Adipose tissue (tissue), 3 donors: ENCODE data around the gene PDE6C. TPM values are rescaled to one million over a fixed set of nuclear protein-coding genes. Genes with fewer than 3 reads are reported as not detected.

Experiments
- H3K27ac ChIP-seq: one replicate; pipeline ENCODE4 v1.5.1; 2013; ENCODE audit warnings: low read depth, low read length
- WGBS, 3 donors: extraction: QIAGEN DNeasy Blood & Tissue Kit; methylation state at CpG; one replicate each; pipeline ENCODE4 v1.1.7; 2013; 5-methylcytosine and 5-hydroxymethylcytosine counted together
- polyA plus RNA-seq, 3 donors: library from polyadenylated mRNA; stranded (reverse); fragments of 200-250 nt; gene quantifications; one replicate each; pipeline ENCODE4 v1.2.3, GENCODE V29; 2013
- donor health status: healthy with polysubstance abuse.
- donor health status: Bipolar disorder and iron deficiency.
- donor health status: healthy.

Gene PDE6C
- polyA plus RNA-seq, 3 donors, result not detected

DNA sequence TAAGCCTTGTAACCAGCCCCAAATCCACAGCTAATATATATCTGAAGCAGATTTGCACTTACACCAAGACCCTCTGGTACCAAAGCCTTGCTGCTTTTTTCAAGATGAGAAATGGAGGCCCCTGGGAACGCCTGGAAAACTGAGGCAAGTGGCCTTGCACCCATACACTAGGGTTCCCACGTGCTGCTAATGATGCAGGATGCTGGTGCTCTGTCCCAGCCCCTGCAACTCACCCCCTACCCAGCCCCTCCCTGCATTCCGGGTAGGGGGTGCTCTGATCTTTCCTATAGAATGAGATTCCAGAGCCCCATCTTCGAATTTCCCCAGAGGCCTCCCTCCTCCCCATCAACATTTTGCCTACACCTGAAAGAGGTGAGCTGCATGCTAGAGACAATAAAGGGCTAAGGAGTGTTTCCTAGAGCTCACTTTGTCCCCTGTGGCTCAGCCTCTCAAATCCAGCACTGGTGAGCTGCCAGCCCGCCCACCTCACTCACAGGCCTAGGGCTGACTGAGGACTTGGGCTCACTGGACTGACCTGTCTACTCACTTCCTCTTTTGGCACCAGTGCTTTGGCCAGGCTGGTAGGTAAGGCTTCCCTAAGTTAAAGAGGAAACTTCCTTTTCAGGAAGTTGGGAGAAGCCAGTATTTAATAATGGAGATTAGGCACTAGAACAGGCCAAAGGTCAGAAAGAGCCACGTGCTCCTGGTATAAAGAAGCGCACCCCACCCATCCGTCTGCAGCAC lies 21.1 kb upstream of the PDE6C start:
- WGBS, 3 donors, result 59 to 73% (median 64%) methylated on average over 8 of the region's 8 CpGs
- H3K27ac ChIP-seq, result no peak overlapping the region

GRCh38 chr10:93593254-93593653 lies 19.1 kb upstream of the PDE6C start:
- WGBS, 3 donors, result 86 to 96% (median 96%) methylated on average over 4 of the region's 4 CpGs
- no peak overlapping the region for H3K27ac ChIP-seq

DNA sequence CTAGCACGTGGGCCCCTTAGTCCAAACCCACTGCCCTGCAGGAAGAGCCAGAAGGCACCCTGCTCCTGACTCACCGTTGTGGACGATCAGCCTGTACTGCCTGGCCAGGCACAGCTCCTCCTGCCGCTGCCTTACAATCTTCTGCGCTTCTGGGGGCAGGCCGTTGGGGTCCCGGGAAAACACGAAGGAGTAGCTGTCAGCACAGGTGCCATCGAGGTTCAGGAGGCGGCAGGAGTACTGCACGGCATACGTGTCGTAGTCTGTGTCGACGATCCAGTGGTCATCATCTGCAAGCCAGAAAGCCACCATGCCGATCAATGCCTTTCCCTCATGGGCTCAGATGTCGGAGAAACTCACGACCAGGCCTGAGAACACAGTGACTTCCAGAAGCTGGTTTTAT lies 18.6 kb upstream of the PDE6C start:
- 89 to 92% (median 90%) methylated on average over 18 of the region's 18 CpGs for WGBS, 3 donors
- H3K27ac ChIP-seq, result no peak overlapping the region

- WGBS, 3 donors, result 72 to 89% (median 89%) methylated on average over 7 of the region's 7 CpGs
- H3K27ac ChIP-seq, result no peak overlapping the region
Observed at GRCh38 chr10:93594518-93594917, 17.8 kb upstream of the PDE6C start.

DNA sequence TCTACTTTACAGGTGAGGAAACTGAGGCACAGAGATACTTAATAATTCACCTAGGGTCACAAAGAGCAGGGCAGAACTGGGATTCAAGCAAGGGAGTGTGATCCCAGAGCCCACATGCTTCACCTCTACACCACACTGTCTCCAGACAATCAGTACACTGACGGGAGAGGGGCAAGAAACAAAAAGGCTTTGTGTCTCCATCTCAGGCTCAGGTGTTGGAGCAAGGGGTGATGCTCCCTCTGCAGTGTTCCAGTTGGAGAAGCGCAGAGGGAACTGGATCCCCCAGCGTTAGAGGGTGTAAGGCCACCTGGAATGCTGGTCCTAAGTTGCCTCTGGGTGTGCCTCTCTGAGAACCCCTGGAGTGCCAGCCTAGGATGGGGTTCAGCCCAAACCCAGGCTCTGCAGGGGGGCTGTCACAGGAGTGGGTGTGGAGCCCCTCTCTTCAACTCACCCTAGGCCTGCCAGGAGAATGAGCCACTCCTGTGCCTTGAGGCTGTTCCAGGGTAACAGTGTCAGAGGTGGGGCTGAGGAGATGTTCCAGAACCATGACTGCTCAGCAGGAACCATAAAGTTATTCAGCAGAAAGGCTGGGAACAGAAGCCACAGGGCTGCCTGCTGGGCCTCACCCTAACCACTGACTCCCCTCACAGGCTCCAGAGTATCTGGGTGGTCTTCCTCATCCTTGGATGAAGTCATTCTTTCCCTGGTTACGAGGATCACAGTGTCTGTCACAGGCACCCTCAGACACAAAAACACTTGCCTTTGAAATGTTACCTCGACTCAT lies 16.8 kb upstream of the PDE6C start:
- WGBS, 3 donors, result 69 to 85% (median 85%) methylated on average over 5 of the region's 5 CpGs
- H3K27ac ChIP-seq, result no peak overlapping the region

DNA sequence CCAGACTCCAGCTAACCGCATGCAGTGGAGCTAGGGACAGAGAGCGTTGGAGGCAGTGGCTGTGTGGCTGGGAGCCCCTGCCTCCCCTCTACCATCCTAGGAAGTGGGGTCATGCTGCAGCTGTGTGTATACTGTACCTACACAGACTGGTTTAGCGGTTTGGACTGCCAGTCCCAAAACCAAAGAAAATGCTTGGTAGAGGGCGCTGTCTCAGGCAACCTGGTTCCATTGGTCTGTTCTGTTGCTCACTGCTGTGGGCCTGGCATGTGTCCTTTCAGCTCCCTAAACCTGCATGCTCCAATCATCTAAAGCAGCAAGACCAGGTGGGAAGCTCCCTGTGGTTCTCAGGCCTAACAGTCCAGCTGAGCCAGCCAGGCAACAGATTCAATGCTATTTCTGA lies 15.8 kb upstream of the PDE6C start:
- WGBS, 3 donors, result 76 to 96% (median 93%) methylated on average over 4 of the region's 4 CpGs

DNA sequence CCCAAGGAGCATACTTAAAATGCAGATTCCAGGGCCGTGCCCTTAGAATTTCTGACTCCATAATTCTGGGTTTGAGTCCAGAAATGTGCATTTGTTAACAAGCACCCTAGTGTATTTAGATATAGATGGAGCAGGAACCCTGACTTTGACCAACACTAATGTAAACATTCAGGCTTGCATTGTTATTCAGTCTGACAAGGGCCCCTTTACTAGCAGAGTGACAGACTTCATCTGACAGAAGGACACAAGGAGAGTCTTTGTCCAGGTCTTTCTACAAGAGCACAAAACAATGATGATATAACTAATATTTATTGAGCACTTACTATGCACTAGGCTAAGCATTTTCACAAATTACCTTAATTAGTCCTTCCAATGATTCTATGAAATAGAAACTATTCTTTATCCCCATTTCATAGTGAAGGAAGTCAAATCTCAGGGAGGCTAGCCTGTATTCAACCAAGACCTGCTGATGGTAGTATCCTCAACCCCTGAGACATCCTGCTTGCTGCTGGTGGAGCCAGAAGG lies 15.2 kb upstream of the PDE6C start:
- 79 to 96% (median 94%) methylated on average over 1 of the region's 1 CpG for WGBS, 3 donors

More for the DNA sequence above, 15.8 kb upstream of the PDE6C start:
- no peak overlapping the region for H3K27ac ChIP-seq

GRCh38 chr10:93598157-93598556 lies 14.2 kb upstream of the PDE6C start:
- 83 to 87% (median 84%) methylated on average over 5 of the region's 5 CpGs for whole genome bisulfite sequencing, 3 donors
- H3K27ac ChIP-seq, result no peak overlapping the region

More for the DNA sequence above, 15.2 kb upstream of the PDE6C start:
- no peak overlapping the region for H3K27ac ChIP-seq

- WGBS, 3 donors, result 53 to 65% (median 57%) methylated on average over 1 of the region's 1 CpG
- H3K27ac ChIP-seq, result no peak overlapping the region
Observed at GRCh38 chr10:93599335-93599734, 13.0 kb upstream of the PDE6C start.

- no peak overlapping the region for H3K27ac ChIP-seq
- WGBS, 3 donors, result 62 to 86% (median 83%) methylated on average over 4 of the region's 4 CpGs
Observed at GRCh38 chr10:93599778-93600177, 12.6 kb upstream of the PDE6C start.

GRCh38 chr10:93600446-93601145 lies 11.7 kb upstream of the PDE6C start:
- WGBS, 3 donors, result 10 to 12% (median 11%) methylated on average over 53 to 60 of the region's 60 CpGs
- H3K27ac ChIP-seq, result no peak overlapping the region

- WGBS, 3 donors, result 1% methylated on average over 44 to 62 of the region's 63 CpGs
- H3K27ac ChIP-seq, result no peak within 1 kb of the TSS
Observed at GRCh38 chr10:93601146-93601773, 11.1 kb upstream of the PDE6C start, which contains the start of gene RBP4. RBP4 (minus strand) TSS chr10:93601235; CDS start chr10:93601028, 207 bp downstream.

GRCh38 chr10:93601774-93602162 lies 10.6 kb upstream of the PDE6C start:
- 6 to 12% (median 6%) methylated on average over 7 of the region's 7 CpGs for WGBS, 3 donors

DNA sequence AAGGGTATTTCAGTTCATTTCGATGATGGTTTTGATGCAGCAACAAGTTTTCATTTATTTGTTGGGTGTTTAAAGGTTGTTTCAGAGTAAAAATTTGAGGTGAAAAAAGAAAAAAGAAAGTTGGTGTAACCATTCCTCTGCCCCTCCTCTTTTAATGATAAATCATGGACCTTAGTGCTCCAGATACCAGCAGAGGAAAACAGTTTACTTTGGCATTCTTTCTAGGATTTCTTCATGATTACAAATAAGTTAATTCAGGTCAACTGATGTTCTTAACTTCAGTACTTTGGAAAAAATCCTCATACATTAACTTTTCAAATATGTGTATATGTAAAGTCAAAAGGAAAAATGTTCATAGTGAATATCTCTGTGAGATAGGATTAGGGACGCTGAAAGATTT lies 9.3 kb upstream of the PDE6C start:
- no peak overlapping the region for H3K27ac ChIP-seq
- WGBS, 3 donors, result 91 to 93% (median 93%) methylated on average over 2 of the region's 2 CpGs

More at GRCh38 chr10:93601774-93602162, 10.6 kb upstream of the PDE6C start:
- no peak overlapping the region for H3K27ac ChIP-seq

DNA sequence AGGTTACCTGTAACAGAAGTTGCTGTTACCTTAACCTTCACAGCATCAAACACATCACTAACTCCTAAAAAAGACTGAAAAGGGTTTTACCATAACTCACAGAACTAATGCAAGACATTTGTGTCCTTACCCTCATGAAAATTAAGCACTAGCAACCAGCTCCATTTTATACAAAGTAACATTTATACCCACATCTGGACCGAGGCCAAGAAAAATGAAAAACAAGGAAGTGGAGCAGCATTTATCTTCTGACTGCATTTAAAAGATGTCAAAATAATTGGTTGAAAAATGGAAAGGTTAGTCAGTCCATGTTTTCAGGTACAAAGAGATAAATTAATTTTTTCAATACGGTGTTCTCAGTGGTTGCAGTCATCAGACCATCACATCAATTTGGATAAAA lies 8.2 kb upstream of the PDE6C start:
- 15 to 32% (median 21%) methylated on average over 2 of the region's 2 CpGs for WGBS, 3 donors
- no peak overlapping the region for H3K27ac ChIP-seq

GRCh38 chr10:93608421-93608820 lies 3.9 kb upstream of the PDE6C start:
- H3K27ac ChIP-seq, result no peak overlapping the region
- 85 to 93% (median 90%) methylated on average over 3 of the region's 3 CpGs for WGBS, 3 donors

DNA sequence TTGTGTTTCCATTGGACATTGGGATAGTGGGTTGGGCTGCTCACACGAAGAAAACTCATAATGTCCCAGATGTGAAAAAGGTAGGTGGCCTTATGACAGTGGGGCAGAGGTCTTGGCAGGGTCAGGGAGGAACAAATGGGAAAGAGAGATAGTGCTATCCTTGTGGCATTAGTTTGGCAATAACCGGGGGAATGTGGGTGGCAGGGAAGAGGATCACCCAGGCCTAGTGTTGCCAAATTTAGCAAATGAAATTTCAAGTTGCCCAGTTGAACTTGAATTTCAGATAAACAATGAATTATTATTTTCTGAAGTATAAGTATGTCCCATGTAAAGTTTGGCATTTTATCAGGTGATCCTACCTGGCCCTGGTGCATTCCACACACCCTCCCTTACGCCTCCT lies 789 bp downstream of the PDE6C start:
- 78 to 91% (median 88%) methylated on average over 3 of the region's 3 CpGs for WGBS, 3 donors
- no peak overlapping the region for H3K27ac ChIP-seq

- no peak overlapping the region for H3K27ac ChIP-seq
- WGBS, 3 donors, result 69 to 85% (median 78%) methylated on average over 7 of the region's 7 CpGs
Observed at GRCh38 chr10:93614101-93614825, 1.9 kb downstream of the PDE6C start.
